Activated T-cell treated with anti-CD3 and anti-CD28 coated beads, Interleukin-2, amount 50 U/mL, for 4 hours (primary cell): ENCODE data around the gene CDC42BPB. TPM values are rescaled to one million over a fixed set of nuclear protein-coding genes. Genes with fewer than 3 reads are reported as not detected.

Source experiments
- ATAC-seq, 2 donors: fragments of 200-7000 bp; cut with Tn5 transposase; one replicate each; pipeline ENCODE4 v1.10.0; 2021
- DNase-seq: peaks from one replicate; pipeline ENCODE4 v3.0.0-alpha.2; 2020
- H3K27me3 Mint-ChIP-seq: one replicate; pipeline ENCODE4 v1.8.0; 2021; ENCODE audit warnings: low read depth, mixed read lengths
- H3K36me3 Mint-ChIP-seq: one replicate; pipeline ENCODE4 v1.8.0; 2022; ENCODE audit warnings: mixed read lengths; ENCODE audit not compliant: insufficient read depth
- H3K4me1 Mint-ChIP-seq: one replicate; pipeline ENCODE4 v1.8.0; 2021; ENCODE audit warnings: low read depth, mixed read lengths
- H3K4me3 Mint-ChIP-seq: one replicate; pipeline ENCODE4 v1.8.0; 2021; ENCODE audit warnings: mild to moderate bottlenecking, moderate library complexity, mixed read lengths
- H3K9me3 Mint-ChIP-seq: one replicate; pipeline ENCODE4 v1.8.0; 2021; ENCODE audit warnings: mixed read lengths
- total RNA-seq, 3 donors: library from RNA; stranded (reverse); gene quantifications; one replicate each; pipeline ENCODE4 v1.2.1, GENCODE V29; 2021

The CDC42BPB gene
- total RNA-seq, 3 donors from 2014 or later, result 2.8 to 6.6 (median 5.1) TPM

DNA sequence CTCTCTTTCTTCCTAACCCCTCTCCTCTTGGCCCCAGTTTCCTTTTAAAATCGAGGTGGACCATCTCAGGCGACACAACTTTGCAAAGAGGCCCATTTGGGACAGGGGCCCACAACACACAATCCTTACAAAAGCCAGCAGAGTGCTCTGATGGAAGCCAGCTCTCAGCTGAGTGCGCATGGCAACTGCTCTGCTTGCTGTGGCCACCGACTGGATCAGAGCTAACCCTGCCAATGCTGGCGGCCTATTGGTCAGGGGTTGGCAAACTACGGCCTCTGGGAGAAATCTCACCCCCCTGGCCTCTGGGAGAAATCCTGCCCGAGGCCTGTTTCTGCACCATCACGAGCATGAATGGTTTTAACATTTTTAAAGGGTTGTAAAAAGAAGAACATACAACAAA is 79.9 kb downstream of the CDC42BPB start:
- H3K36me3 Mint-ChIP-seq, result peaks cover 6% of the 10 kb centered on the region
- no peak for ATAC-seq
- H3K27me3 Mint-ChIP-seq, result no peaks in the 10 kb centered on the region
- no peaks in the 10 kb centered on the region for H3K4me1 Mint-ChIP-seq
- no peak for DNase-seq
- no peak overlapping the region for H3K4me3 Mint-ChIP-seq
- H3K9me3 Mint-ChIP-seq, result no peaks in the 10 kb centered on the region

DNA sequence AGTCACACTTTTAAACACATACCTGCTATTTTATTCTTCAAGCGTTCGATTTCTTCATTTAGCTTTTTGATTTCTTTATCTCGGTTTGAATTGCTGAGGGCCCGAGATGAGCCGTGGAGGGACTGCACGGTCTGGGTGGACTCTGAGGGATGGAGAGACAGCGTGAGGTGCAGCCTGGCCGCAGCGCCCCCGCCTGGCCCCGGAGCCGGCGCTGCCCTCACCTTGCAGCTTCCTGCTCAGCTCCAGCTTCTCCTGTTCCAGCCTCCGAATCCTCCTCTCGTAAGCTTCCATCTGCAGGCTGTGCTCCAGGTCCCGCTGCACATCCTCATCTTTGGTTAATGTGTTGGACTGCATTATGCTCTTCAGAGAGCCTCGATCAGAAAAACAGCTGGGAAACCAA is 81.7 kb downstream of the CDC42BPB start:
- peaks cover 4% of the 10 kb centered on the region for H3K36me3 Mint-ChIP-seq
- ATAC-seq (no peak), DNase-seq (no peak)
- H3K4me3 Mint-ChIP-seq, result no peak overlapping the region
- H3K4me1 Mint-ChIP-seq, result no peaks in the 10 kb centered on the region
- no peaks in the 10 kb centered on the region for H3K27me3 Mint-ChIP-seq
- H3K9me3 Mint-ChIP-seq, result no peaks in the 10 kb centered on the region

DNA sequence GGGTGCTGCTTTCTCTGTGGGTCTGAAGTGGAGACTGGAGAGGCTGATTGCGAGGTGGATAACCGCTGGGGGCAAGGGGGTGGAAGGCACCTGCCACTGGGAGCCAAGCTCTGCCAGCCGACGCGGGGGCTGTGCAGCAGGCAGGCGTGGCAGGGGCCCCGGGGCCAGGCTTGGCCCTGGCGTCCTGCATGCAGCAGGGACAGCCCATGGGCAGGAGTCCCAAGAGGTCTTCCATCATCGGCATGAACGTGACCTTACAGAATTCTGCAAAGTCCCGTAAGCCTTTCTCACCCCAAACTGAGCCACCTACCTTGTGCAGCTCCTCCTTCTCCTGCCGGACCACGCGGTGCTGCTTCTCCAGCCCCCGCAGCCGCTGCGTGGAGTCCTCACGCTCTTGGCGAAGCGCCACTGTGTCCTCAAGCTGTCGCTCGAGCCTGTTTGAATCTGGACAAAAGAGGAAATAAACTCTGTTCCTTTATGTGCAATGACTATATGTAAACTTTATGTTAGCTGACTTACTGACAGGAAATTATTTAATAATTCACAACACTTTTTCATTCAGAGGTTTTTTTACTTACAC is 83.6 kb downstream of the CDC42BPB start:
- H3K36me3 Mint-ChIP-seq, result peaks cover 4% of the 10 kb centered on the region
- DNase-seq (no peak), ATAC-seq (no peak)
- H3K4me1 Mint-ChIP-seq, result no peaks in the 10 kb centered on the region
- H3K9me3 Mint-ChIP-seq, result no peaks in the 10 kb centered on the region
- H3K27me3 Mint-ChIP-seq, result no peaks in the 10 kb centered on the region
- no peak overlapping the region for H3K4me3 Mint-ChIP-seq

DNA sequence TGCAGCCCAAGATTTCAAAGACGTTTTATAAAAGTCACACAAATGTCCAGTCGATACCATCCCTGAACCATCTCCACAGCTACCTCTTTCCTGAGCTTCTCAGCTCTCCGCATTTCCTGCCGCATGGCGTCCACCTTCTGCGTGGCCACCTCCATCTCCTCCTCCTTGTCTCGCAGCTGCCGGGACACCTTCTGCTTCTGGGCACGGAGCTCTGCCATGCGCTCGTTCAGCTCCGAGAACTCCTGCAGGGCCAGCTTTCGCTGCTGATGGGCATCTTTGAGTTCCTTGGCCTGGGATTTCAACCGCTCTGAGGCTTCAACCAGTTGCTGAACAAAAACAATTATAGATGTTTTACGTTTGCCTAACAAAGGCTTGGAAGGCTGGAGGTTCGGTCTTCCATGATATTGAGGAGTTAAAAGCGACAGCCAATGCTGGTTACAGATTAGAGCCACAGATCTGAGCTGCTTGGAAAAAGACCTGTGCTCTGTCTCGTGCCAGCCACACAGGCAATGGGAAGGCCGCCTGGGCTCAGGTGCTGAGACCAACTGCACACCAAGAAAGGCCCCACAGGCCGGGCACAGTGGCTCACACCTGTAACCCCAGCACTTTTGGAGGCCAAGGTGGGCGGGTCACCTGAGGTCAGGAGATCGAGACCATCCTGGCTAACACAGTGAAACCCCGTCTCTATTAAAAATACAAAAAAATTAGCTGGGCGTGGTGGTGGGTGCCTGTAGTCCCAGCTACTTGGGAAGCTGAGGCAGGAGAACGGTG is 85.3 kb downstream of the CDC42BPB start:
- H3K36me3 Mint-ChIP-seq, result no peaks in the 10 kb centered on the region
- no peaks in the 10 kb centered on the region for H3K9me3 Mint-ChIP-seq
- ATAC-seq (no peak), DNase-seq (no peak)
- H3K4me3 Mint-ChIP-seq, result no peak overlapping the region
- no peaks in the 10 kb centered on the region for H3K27me3 Mint-ChIP-seq
- H3K4me1 Mint-ChIP-seq, result no peaks in the 10 kb centered on the region

DNA sequence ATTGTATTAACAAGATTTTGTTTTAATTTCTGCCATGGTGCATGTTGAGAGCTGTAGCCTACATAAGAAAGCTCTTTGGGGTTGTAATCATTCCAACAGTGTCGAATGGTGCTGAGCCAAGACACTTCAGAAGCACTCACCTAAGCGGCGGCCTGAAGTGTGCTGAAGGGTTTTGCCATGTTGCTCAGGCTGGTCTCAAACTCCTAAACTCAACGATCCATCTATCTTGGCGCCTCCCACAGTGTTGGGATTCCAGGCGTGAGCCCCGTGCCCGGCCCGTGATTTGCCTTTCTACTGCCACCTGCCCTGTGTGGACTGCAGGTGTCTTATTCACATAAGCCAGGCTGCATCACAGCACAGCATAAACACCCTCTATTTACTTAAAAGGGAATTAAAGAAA is 86.0 kb downstream of the CDC42BPB start:
- no peak for DNase-seq
- Mint-ChIP-seq H3K27me3 (no peaks in the 10 kb centered on the region), H3K36me3 (no peaks in the 10 kb centered on the region), H3K9me3 (no peaks in the 10 kb centered on the region), H3K4me3 (no peak overlapping the region), H3K4me1 (no peaks in the 10 kb centered on the region)
- no peak for ATAC-seq

DNA sequence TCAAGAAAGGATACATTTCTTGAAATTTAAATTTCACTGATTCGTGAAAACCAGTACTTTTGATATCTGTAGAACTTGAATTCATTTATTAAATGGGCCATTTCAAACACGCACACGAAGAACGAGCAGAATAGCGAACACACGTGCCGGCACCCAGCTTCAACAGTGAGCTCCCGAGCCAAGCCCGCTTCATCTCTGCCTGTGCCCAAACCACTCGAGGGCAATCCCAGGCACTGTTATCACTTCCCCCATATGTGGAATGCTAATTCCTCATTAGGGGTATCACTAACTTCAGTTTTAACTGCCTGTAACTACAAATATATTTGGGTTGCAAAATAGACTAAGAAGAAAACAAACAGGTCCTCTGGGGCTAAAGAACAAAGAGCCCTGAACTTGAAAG is 86.9 kb downstream of the CDC42BPB start:
- Mint-ChIP-seq H3K27me3 (no peaks in the 10 kb centered on the region), H3K36me3 (no peaks in the 10 kb centered on the region), H3K9me3 (no peaks in the 10 kb centered on the region), H3K4me1 (no peaks in the 10 kb centered on the region), H3K4me3 (no peak overlapping the region)
- DNase-seq (no peak), ATAC-seq (no peak)

DNA sequence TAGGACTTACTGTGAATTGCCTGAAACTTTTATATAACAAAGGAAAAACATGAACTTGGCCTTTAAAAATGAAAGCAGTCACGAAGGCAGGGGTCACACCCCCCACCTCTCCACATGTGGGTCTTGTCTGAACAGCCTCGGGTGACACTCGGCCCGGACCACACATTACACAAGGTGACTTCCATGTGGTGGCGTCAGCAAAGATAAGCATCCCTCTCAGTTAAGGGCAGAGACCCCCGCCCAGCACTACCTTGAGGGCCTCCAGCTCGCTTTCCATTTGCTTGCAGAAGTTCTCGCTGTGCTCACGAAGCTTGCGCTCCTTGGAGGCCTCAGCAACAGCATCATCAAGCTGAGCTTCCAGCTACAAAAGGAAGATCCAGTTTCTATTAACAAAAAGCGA is 87.4 kb downstream of the CDC42BPB start:
- H3K4me3 Mint-ChIP-seq, result no peak overlapping the region
- no peak for ATAC-seq
- no peak for DNase-seq
- H3K9me3 Mint-ChIP-seq, result no peaks in the 10 kb centered on the region
- H3K27me3 Mint-ChIP-seq, result no peaks in the 10 kb centered on the region
- H3K4me1 Mint-ChIP-seq, result no peaks in the 10 kb centered on the region
- no peaks in the 10 kb centered on the region for H3K36me3 Mint-ChIP-seq

DNA sequence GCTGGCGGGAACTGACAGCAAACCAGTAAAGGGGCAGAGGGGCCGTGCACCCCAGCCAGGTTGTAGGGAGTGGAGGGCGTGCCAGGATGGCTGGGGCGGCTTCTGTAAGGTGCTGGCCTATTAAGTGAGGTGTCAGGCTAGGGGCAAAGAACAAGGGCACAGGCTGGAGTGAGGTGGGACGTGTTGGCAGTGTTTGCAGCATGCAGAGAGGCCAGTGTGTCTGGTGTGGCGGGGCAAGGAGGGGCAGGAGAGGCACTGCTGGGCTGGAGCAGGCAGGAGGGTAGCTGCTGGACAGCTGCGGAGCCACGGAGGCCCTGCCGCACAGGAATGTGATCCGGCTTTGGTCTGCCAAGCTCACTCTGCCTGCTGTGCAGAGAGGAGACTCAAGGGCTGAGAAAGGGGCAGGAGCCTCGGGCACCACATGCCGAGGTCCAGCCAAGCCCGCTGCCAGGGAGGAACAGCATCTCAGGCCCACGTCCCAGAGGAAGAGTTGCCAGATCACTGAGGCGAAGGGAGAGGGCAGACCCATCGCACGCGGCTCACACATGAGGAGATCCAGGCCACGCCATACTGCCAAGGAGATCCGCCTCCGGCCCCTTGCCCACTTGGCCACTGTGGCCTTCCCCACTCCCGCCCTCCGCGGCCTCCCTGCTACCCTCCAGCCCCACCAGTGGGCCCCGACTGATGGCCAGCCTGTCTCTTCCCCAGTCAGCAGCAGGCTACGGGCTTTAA is 88.1 kb downstream of the CDC42BPB start:
- Mint-ChIP-seq H3K36me3 (no peaks in the 10 kb centered on the region), H3K27me3 (no peaks in the 10 kb centered on the region), H3K9me3 (no peaks in the 10 kb centered on the region), H3K4me1 (no peaks in the 10 kb centered on the region), H3K4me3 (no peak overlapping the region)
- ATAC-seq, result no peak
- DNase-seq, result no peak

DNA sequence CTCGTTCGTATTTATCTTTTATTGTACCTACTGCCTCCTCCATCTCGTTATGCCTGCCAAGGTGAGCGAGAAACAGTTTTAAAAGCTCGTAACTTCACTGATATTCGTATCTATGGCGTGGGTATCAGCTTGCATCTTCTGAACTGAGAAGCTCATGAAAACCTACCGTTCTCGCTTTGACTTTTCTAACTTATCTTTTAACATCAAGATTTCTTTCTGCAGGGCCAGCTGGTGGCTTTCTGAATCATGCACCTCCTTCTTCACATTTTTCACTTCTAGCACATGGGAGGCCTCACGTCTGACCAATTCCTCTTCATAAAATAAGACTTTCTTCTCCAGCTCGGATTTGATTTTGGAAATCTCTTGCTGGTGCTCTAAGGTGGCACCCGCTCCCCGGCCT is 89.0 kb downstream of the CDC42BPB start:
- Mint-ChIP-seq H3K36me3 (no peaks in the 10 kb centered on the region), H3K27me3 (no peaks in the 10 kb centered on the region), H3K4me1 (no peaks in the 10 kb centered on the region), H3K9me3 (no peaks in the 10 kb centered on the region), H3K4me3 (no peak overlapping the region)
- no peak for ATAC-seq
- no peak for DNase-seq

DNA sequence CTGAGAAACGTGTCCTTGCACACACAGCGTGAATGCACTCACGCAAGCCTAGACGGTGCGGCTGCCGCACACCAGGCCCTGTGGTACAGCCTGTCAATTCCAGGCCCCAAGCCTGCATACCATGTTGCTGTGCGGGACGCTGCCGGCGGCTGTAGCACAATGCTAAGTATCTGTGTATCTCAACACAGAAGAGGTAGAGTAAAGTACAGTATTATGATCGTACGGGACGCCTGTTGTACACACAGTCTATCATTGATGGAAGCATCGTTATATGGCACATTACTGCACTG is 89.9 kb downstream of the CDC42BPB start:
- H3K4me3 Mint-ChIP-seq, result no peak overlapping the region
- ATAC-seq (no peak), DNase-seq (no peak)
- no peaks in the 10 kb centered on the region for H3K27me3 Mint-ChIP-seq
- H3K36me3 Mint-ChIP-seq, result peaks cover 1% of the 10 kb centered on the region
- H3K9me3 Mint-ChIP-seq, result no peaks in the 10 kb centered on the region
- no peaks in the 10 kb centered on the region for H3K4me1 Mint-ChIP-seq

DNA sequence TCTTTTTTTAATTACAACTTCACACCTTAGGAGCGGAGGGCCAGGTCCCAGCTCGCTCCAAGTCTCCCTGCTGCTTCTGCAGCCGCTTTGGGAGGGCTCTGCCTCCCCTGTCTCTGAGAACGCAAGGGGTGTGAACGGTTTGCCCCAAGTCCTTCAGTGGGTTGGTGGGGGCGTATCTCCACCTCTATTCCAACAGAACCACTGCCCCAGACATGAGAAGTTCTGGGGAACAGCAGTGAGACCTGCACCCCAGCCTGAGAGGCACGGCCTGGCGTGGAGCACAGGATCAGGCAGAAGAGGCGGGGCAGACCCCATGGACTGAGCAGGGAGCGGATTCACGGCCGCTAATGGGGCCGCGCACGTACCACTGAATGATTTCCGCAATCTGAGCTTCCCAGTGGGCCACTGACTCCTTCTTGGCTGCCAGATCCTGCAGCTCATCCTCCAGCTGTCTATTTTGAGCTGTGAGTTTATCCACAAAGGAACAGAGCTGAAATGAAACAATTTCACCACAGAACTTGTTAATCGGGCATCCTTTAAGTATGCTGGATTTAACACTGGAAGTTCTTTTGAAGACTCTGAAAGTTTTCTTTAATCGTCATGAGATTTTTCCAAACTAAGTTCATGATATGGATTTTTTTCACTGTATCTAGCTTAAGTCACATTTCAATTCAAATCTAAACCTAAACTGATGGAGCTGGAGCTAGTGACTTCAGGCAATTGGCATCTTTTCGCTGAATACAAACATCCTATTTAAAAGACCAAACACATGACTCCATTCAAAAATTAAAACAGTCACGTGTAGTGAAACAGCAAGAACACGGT is 90.5 kb downstream of the CDC42BPB start:
- ATAC-seq, result no peak

DNA sequence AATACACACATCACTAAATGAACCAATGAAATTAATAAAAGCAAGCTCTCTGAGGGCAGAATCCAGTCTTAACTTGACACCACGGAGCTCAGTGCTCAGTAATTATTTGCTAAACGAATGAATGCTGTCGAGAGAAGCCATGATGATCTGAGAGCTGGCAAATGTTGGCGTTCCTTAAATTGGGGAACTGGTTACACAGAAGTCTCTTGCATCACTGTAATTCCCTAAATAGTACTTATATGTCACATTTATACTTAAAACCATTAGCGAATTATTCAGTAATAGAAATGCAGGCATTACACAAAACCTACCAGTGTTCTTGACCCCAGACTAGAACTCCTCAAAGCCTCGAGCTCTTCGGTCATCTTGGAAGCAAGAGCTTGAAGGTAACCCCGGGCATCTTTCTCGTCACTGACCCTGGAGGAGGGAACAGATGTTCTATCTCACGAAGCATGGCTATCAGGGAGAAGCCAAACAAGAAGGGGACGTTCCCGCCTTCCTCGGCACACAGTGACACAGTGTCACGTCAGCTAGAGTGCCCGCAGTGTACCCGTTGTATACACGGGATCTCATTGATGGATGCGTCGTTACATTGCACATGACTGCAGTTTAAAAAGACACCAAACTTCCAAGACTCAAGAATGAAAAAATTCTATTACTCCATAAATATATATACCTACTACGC is 91.2 kb downstream of the CDC42BPB start:
- no peak overlapping the region for H3K4me3 Mint-ChIP-seq
- H3K36me3 Mint-ChIP-seq, result peaks cover 2% of the 10 kb centered on the region
- no peaks in the 10 kb centered on the region for H3K27me3 Mint-ChIP-seq
- ATAC-seq, result no peak
- no peak for DNase-seq
- no peaks in the 10 kb centered on the region for H3K9me3 Mint-ChIP-seq
- H3K4me1 Mint-ChIP-seq, result no peaks in the 10 kb centered on the region

More for the DNA sequence above, 90.5 kb downstream of the CDC42BPB start:
- Mint-ChIP-seq H3K4me3 (no peak overlapping the region), H3K9me3 (no peaks in the 10 kb centered on the region), H3K4me1 (no peaks in the 10 kb centered on the region), H3K27me3 (no peaks in the 10 kb centered on the region), H3K36me3 (peaks cover 2% of the 10 kb centered on the region)
- no peak for DNase-seq

DNA sequence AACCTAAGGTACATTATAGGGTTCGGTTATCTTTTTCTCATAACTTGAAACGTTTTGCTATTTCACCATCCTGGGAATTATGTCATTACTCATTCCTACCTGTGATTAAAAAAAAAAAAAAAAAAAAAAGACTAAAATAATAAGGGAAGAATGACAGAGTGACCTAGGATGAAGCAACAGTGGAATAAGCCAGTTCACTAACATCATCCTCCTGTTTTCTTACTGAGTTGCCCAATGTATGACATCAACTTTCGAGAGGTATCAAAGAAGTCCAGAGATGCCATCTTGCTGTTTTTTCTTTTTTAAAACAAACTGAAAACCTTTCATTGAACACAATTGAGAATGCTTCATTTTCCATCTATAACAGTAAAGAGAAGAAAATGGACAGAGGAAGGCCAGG is 92.1 kb downstream of the CDC42BPB start:
- Mint-ChIP-seq H3K4me1 (no peaks in the 10 kb centered on the region), H3K4me3 (no peak overlapping the region), H3K36me3 (peaks cover 2% of the 10 kb centered on the region), H3K9me3 (no peaks in the 10 kb centered on the region), H3K27me3 (no peaks in the 10 kb centered on the region)
- no peak for ATAC-seq
- no peak for DNase-seq

DNA sequence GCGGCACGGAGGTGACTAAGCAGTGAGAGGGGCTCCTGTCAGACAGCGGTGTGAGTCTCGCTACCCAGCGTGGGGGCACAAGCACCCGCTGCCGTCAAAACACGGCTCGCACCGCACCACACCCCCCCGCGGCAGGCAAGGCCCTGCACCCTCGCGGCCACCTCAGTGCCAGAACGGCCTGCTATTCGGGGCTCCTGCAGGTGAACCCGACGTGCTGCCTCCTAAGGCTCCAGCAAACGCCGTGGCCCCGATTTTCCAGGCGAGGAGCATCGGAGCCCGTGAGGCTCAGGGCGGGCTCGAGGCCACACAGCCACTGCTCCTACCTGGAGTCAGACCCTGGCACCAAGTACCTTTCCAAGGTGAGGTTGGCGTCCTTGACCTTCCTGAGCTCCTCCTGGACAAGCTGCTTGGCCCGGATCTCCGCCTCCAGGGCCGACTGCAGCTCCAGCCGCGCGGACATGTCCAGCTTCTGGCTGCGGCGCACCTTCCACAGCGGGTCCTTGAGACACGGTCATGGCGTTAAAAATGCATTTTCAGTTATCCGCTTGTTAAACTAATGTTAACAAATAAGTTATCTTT is 93.1 kb downstream of the CDC42BPB start:
- Mint-ChIP-seq H3K36me3 (peaks cover 5% of the 10 kb centered on the region), H3K4me1 (no peaks in the 10 kb centered on the region), H3K9me3 (no peaks in the 10 kb centered on the region), H3K4me3 (no peak overlapping the region), H3K27me3 (no peaks in the 10 kb centered on the region)
- ATAC-seq, result no peak
- no peak for DNase-seq
